B cell (primary cell): ENCODE results near the gene MBD3. TPM values are rescaled to one million over a fixed set of nuclear protein-coding genes. Genes with fewer than 3 reads are reported as not detected.

Experiments used
- polyA plus RNA-seq: library from polyadenylated mRNA; depleted of rRNA; stranded (reverse); fragments of >200 nt; gene quantifications from 2 replicates; pipeline ENCODE4 v1.2.3, GENCODE V29; 2012
- small RNA-seq: library from RNA; depleted of rRNA; stranded (forward); fragments of <200 nt; gene quantifications from one replicate; pipeline ENCODE3, GENCODE V24; 2012; ENCODE audit warnings: low replicate concordance, low read depth; ENCODE audit not compliant: insufficient read length
- total RNA-seq, 2 donors: library from RNA; stranded (reverse); fragments of 120-200 nt in 1 of 2; gene quantifications; 1 replicate in 1 of 2; 2 replicates in 1 of 2; pipeline versions ENCODE4 v1.2.3 to v1.2.4, GENCODE V29; 2013 to 2022

Gene MBD3
- total and polyA plus RNA-seq, 2 donors (not counting 1 experiment from before 2014, with no cell fraction given) = 48.1 to 84.6 TPM

Small RNA genes lying within 50 kb of the gene (small RNA-seq; reads per million reads assigned to genes)
- not detected for gene AC005943.2
- not detected for gene RN7SL477P
- not detected for gene RNU6-1223P

Other genes starting within 250 kb of the MBD3 start
- 58.8 and 59.0 TPM in 2 replicates for gene NDUFS7, start 209.0 kb downstream of the MBD3 start, total RNA-seq
- gene NDUFS7, start 209.0 kb downstream of the MBD3 start, polyA plus RNA-seq = 84.5 and 141 TPM in 2 replicates
- gene GAMT, start 191.3 kb downstream of the MBD3 start, total RNA-seq = 8.8 and 9.0 TPM in 2 replicates
- 11.4 and 12.1 TPM in 2 replicates for gene GAMT, start 191.3 kb downstream of the MBD3 start, polyA plus RNA-seq
- 119 and 125 TPM in 2 replicates for gene DAZAP1, start 185.3 kb downstream of the MBD3 start, total RNA-seq
- gene DAZAP1, start 185.3 kb downstream of the MBD3 start, polyA plus RNA-seq = 54.8 and 66.4 TPM in 2 replicates
- gene RPS15, start 154.5 kb downstream of the MBD3 start, total RNA-seq = 1,488 and 1,520 TPM in 2 replicates
- gene RPS15, start 154.5 kb downstream of the MBD3 start, polyA plus RNA-seq = 6,007 and 10,599 TPM in 2 replicates
- gene APC2, start 142.7 kb downstream of the MBD3 start, total RNA-seq = 0.12 and 0.15 TPM in 2 replicates
- gene APC2, start 142.7 kb downstream of the MBD3 start, polyA plus RNA-seq = 0.07 and 0.16 TPM in 2 replicates
- 68.1 and 68.3 TPM in 2 replicates for gene C19orf25, start 113.7 kb downstream of the MBD3 start, total RNA-seq
- gene C19orf25, start 113.7 kb downstream of the MBD3 start, polyA plus RNA-seq = 25.9 and 34.2 TPM in 2 replicates
- gene PCSK4, start 102.5 kb downstream of the MBD3 start, total RNA-seq = 1.3 and 1.7 TPM in 2 replicates
- 1.1 and 1.9 TPM in 2 replicates for gene PCSK4, start 102.5 kb downstream of the MBD3 start, polyA plus RNA-seq
- gene REEP6, start 101.7 kb downstream of the MBD3 start, total RNA-seq = 0.66 and 1.1 TPM in 2 replicates
- 0.46 and 0.64 TPM in 2 replicates for gene REEP6, start 101.7 kb downstream of the MBD3 start, polyA plus RNA-seq
- not detected in 2 replicates for gene ADAMTSL5, start 79.8 kb downstream of the MBD3 start, total RNA-seq
- 0.09 and 0.56 TPM in 2 replicates for gene ADAMTSL5, start 79.8 kb downstream of the MBD3 start, polyA plus RNA-seq
- gene PLK5, start 68.8 kb downstream of the MBD3 start, total RNA-seq = not detected in 2 replicates
- gene PLK5, start 68.8 kb downstream of the MBD3 start, polyA plus RNA-seq = not detected in 2 replicates
- gene MEX3D, start 24.5 kb downstream of the MBD3 start, total RNA-seq = 3.0 and 4.2 TPM in 2 replicates
- 0.69 and 0.73 TPM in 2 replicates for gene MEX3D, start 24.5 kb downstream of the MBD3 start, polyA plus RNA-seq
- 66.8 and 73.7 TPM in 2 replicates for gene UQCR11, start 12.6 kb upstream of the MBD3 start, total RNA-seq
- 41.2 and 59.5 TPM in 2 replicates for gene UQCR11, start 12.6 kb upstream of the MBD3 start, polyA plus RNA-seq
- 263 and 278 TPM in 2 replicates for gene TCF3, start 59.8 kb upstream of the MBD3 start, total RNA-seq
- gene TCF3, start 59.8 kb upstream of the MBD3 start, polyA plus RNA-seq = 574 and 588 TPM in 2 replicates
- not detected in 2 replicates for gene ONECUT3, start 160.6 kb upstream of the MBD3 start, total RNA-seq
- not detected in 2 replicates for gene ONECUT3, start 160.6 kb upstream of the MBD3 start, polyA plus RNA-seq
- gene ATP8B3, start 219.4 kb upstream of the MBD3 start, total RNA-seq = 3.7 and 5.1 TPM in 2 replicates
- gene ATP8B3, start 219.4 kb upstream of the MBD3 start, polyA plus RNA-seq = 0.89 and 1.4 TPM in 2 replicates